GM18520 (cell line): ENCODE results near the gene SPON1.

Experiments
- ATAC-seq: cut with Tn5 transposase; IDR thresholded peaks from one replicate; pipeline ENCODE4 v1.9.1; 2021; ENCODE audit not compliant: unreplicated experiment

Gene SPON1

GRCh38 chr11:14179116-14179820 lies 216.7 kb downstream of the SPON1 start:
- ATAC-seq = no peak

GRCh38 chr11:14181121-14181520 lies 218.6 kb downstream of the SPON1 start:
- no peak for ATAC-seq

- ATAC-seq = no peak
These were observed 220.4 kb downstream of the SPON1 start for GRCh38 chr11:14182833-14183364.

DNA sequence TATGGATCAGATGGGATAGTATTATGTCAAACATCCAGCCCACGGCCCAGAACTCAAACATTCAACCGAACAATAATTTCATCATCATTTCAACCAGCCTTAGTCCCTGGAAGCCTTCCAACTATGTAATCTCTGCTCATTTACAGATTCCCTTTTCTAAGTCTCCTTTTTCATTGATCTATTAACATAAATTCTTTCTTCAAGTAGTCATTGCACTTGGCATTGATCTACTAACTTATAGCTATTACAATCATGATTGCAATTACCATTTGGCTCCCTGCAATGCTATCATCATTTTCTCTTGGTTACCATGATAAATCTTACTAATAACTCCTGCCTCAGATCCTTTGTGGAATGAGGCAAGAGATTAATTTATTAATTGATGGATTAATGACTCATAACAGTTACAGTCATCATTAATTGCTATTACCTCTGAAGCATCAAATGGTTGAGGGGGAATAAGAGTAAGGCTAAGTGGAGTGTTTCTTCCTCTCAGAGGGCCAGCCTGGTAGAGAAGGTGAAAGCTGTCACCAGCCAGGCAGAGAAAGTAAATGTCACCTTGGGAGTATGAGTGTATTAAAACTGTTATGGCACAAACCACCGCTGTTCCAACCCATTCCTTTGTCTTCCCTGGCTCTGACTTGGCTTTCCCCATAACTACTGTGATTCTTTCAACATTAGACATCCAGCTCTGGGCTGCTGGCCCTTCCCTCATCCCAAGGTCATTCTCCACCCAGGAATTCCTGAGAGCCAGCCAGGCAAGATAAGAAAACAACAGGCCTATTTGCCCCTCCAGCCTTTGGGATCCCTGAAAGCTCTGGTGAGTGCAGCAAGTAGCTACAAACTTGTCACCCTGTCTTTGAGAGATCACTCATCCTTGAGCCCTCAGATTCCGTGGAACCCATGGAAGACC lies 221.8 kb downstream of the SPON1 start:
- no peak for ATAC-seq

DNA sequence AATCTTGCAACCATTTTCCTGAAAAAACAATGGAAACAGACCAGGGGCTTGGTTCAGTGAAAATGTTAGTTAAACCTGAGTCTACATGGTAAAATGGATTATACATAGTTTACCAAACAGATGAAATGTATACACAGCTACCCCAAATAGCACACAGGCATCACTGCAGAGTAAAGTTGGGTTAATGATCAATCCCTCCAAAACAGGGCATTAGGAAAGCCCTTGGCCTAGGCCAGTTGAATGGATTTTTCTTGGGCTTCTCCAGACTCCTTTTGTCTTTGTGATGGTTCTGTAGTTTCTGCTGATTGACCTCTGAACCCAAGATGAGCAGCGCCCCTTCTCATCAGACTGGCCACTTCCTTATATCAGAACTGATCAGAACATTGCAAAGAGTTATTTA lies 222.9 kb downstream of the SPON1 start:
- no peak for ATAC-seq

- ATAC-seq = no peak
These were observed 223.7 kb downstream of the SPON1 start for GRCh38 chr11:14186046-14186775.

- no peak for ATAC-seq
These were observed 227.4 kb downstream of the SPON1 start for GRCh38 chr11:14189874-14190273.

GRCh38 chr11:14190992-14191778 lies 228.7 kb downstream of the SPON1 start:
- no peak for ATAC-seq

DNA sequence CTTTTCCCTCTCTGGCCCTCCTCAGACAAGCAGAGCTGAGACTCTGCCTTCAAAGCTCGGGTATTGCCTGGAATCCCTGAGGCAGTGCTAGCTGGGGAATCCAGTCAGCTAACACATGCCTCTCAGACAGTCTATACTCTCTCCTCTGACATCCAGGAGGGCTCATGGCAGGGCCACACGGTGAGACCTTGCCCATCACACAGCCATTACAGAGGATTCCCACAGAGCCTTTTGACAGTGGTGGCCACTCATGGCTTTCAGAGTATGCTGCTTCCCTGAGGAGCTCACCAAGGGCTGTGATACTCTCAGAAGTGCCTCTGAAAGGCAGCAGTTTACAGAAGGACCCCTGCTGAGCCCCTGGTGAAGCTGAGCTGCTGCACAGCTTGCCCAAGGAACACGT lies 231.1 kb downstream of the SPON1 start:
- ATAC-seq = no peak

DNA sequence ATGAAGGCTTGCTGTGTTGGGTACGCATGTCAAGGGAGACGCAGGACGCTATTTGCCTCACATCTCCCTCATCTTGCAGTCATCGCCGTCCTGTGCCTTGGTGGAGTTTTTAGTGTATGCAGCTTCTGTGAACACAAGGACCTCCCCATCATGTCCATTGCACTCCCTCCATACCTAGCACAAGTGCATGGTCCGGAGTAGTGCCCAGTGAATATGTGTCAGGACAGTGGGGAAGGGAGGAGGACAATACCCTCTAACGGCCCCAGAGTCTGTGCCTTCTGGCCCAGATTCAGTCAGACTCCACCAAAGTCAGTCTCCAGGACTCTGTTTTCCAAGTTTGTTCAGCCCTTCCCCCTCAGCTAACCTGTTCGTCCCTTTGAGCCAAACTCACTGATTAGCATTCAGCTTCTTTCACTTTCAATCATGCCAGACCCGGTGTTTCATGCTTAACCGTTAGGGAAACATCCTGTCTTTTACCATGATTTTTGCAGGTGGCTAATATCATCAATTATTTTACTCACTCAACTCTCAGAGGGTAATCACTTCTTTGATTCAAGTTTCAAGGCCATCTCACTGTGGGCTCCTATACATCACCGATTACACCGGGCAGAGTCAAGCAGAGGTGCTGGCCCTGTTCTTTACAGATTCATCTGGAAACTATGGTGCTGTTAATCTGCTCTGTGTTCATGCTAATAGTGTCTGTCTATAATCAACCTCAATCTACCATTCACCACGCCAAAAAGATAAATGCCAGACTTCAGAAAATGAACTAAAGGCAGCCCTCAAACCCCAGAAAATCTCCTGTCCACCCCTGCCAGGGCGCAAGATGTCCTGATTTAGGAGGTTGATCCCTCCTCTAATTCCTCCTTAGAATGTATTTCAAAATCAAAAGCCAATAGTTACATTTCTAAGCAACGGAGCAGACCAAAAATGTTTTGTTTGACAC lies 240.0 kb downstream of the SPON1 start:
- ATAC-seq = no peak

- ATAC-seq = no peak
These were observed 240.8 kb downstream of the SPON1 start for GRCh38 chr11:14203321-14203720.

GRCh38 chr11:14212986-14213385 lies 250.5 kb downstream of the SPON1 start:
- ATAC-seq = no peak

GRCh38 chr11:14218728-14219127 lies 256.2 kb downstream of the SPON1 start:
- ATAC-seq = no peak

- no peak for ATAC-seq
These were observed 261.2 kb downstream of the SPON1 start for GRCh38 chr11:14223636-14224288.

GRCh38 chr11:14224395-14224794 lies 261.9 kb downstream of the SPON1 start:
- ATAC-seq = no peak

- no peak for ATAC-seq
These were observed 263.1 kb downstream of the SPON1 start for GRCh38 chr11:14225666-14226065.

GRCh38 chr11:14228356-14228755 lies 265.8 kb downstream of the SPON1 start:
- ATAC-seq = no peak

- ATAC-seq = no peak
These were observed 266.9 kb downstream of the SPON1 start for GRCh38 chr11:14229472-14229871.

- ATAC-seq = no peak
These were observed 267.9 kb downstream of the SPON1 start for GRCh38 chr11:14230407-14230806.
